NK-92 treated with Interleukin-12 subunit alpha and Interleukin-12 subunit beta, amount 100 ng/mL, for 24 hours (cell line): ENCODE data around the gene ZFHX3.

ENCODE experiments used
- DNase-seq: peaks from one replicate; lab custom pipeline; 2025; lab: John Stamatoyannopoulos, UW

ZFHX3 gene

GRCh38 chr16:72901000-72901627, 146.8 kb downstream of the ZFHX3 start:
- no peak for DNase-seq

GRCh38 chr16:72898216-72898825, 149.6 kb downstream of the ZFHX3 start:
- DNase-seq, result no peak

- no peak for DNase-seq
Observed at GRCh38 chr16:72897707-72898106, 150.2 kb downstream of the ZFHX3 start.

GRCh38 chr16:72896485-72897118, 151.3 kb downstream of the ZFHX3 start:
- no peak for DNase-seq

- DNase-seq, result no peak
Observed at GRCh38 chr16:72895951-72896350, 152.0 kb downstream of the ZFHX3 start.

- no peak for DNase-seq
Observed at GRCh38 chr16:72894293-72895151, 153.4 kb downstream of the ZFHX3 start.

GRCh38 chr16:72891291-72892227, 156.4 kb downstream of the ZFHX3 start:
- DNase-seq, result no peak

- DNase-seq, result no peak
Observed at GRCh38 chr16:72890587-72890986, 157.3 kb downstream of the ZFHX3 start.

- DNase-seq, result no peak
Observed at GRCh38 chr16:72889616-72890582, 158.0 kb downstream of the ZFHX3 start.

- no peak for DNase-seq
Observed at GRCh38 chr16:72887537-72887936, 160.4 kb downstream of the ZFHX3 start.

- no peak for DNase-seq
Observed at GRCh38 chr16:72886346-72886974, 161.5 kb downstream of the ZFHX3 start.

- DNase-seq, result no peak
Observed at GRCh38 chr16:72884573-72884972, 163.4 kb downstream of the ZFHX3 start.

- no peak for DNase-seq
Observed at GRCh38 chr16:72884037-72884436, 163.9 kb downstream of the ZFHX3 start.

- DNase-seq, result no peak
Observed at GRCh38 chr16:72879846-72880245, 168.1 kb downstream of the ZFHX3 start.

- no peak for DNase-seq
Observed at GRCh38 chr16:72878301-72879269, 169.3 kb downstream of the ZFHX3 start.

- no peak for DNase-seq
Observed at GRCh38 chr16:72877374-72878028, 170.4 kb downstream of the ZFHX3 start.

- DNase-seq, result no peak
Observed at GRCh38 chr16:72876981-72877373, 171.0 kb downstream of the ZFHX3 start.

GRCh38 chr16:72876221-72876620, 171.7 kb downstream of the ZFHX3 start:
- peak; percentile 53 for DNase-seq
